Stimulated activated CD4-positive, alpha-beta T cell treated with anti-CD3 and anti-CD28 coated beads, Interleukin-4, amount 100 ng/mL, for 24 hours (primary cell): ENCODE measurements around the gene PPFIA3.
"Not testable (repeated sequence)": the region's sequence is repeated elsewhere in the genome, so short reads cannot be mapped to it uniquely, and the experiment has no call there.

ENCODE experiments used
- DNase-seq: peaks from one replicate; pipeline ENCODE4 v3.0.0-alpha.2; 2020

PPFIA3 gene

GRCh38 chr19:49150106-49150943, 31.0 kb downstream of the PPFIA3 start:
- DNase-seq = peak; percentile 29

- DNase-seq = no peak
Observed at GRCh38 chr19:49150944-49151243, 31.6 kb downstream of the PPFIA3 start.

DNA sequence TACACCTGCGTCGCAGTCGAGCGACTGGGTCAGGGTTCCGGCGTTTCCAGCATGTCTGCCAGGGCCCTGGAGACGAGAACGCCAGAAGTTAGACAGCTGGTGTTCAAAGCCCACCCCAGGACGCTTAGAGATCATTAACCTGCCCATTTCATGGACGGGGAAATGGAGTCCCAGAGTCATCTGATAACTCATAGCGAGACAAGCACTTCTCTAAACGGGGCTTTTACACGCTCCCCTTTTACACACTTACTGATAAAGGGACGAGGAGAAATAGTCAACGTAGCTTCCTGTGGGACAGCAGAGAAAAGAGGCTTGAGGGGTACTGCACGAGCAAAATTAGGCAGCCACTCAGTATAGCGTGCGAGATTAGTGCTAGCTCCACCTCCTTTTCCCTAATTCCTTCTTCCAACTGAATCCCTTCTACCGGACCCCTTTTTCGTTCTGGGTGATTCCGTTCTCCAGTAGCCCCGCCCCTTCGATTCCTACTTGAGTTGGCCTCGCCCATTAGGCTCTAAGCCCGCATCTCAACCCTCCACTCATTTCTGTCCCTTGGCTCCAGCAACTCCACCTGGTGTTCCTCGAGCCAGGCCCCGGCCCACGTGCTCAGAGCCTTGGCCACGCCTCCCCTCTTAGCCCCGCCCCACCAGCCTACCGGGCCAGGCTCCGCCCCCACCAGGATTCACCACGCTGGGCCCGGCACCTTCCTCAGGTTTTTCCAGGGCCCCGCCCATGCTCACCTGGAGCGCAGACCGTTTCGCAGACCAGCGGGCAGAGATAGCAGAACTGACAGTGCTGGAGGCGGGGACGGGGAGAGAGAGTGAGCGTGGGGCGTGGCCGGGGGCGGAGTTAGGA, 32.1 kb downstream of the PPFIA3 start:
- no peak for DNase-seq

- no peak for DNase-seq
Observed at GRCh38 chr19:49152119-49152550, 32.8 kb downstream of the PPFIA3 start.

DNA sequence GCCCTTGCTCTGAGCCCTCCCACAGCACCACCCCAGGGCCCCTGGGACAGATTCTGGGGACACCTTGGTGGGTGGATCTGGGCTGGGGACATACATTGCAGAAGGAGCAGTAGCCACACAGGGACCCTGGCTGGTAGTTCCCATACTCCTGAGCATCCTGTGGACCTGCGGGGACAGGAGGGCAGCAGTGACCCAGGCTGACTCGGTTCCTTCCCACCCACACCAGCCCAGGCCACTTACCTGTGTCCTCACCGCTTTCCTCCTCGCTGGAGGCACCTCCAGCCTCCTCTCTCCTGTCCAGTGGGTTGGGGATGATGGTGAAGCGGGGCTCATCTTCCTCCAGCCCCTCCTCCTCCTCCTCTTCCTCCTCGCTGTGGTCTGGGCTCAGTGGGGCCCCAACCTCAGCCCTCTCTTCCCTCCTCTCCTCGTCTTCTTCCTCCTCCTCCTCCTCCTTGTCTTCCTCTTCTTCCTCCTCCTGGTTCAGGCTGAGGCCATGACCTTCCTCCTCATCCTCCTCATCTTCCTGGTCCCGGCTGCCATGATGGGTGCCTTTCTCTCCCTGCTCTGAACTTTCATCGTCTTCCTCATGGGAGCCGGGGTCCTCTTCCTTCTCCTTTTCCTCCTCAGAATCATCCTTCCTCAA, 33.9 kb downstream of the PPFIA3 start:
- no peak for DNase-seq

- no peak for DNase-seq
Observed at GRCh38 chr19:49154279-49154678, 34.9 kb downstream of the PPFIA3 start.

DNA sequence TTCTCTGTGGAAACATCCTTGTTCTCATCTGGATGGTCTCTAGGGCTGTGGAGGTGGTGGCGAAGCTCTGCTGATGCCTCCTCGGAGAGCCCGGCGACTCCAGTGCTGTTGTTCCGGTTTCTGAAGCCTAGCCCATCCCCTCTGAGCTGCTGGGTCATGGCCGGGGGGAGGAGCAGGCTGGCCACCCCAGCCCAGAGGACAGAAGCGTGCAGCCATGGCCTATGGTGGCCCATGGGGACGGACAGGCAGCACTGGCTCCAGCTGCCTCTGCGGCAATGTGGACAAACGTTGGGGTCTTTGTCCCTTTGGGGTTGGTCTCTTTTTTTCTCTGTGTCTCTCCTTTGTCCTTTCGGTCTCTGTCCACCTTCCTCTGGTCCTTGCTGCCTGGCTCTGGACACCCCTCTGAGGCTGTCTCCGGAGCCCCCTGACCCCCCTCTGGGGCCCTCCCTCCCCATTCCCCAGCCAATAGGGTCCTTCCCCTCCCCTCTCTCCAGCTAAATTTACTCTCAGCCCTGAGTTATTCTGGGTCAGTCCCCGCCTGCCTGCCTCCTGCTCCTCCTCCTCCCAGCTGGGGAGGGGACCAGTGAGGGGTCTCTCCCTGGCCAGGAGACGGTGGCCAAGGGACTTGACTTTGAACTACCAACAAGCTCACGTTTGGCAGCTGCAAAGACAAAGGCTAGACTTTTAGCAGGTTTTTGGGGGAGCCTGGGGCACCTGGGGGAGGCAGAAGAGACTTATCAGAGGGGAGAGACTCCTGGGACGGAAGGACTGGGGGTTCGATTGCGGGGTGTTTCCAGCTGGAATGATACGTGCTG, 35.9 kb downstream of the PPFIA3 start, which contains the start of gene HRC:
HRC (minus strand) TSS at position 392 of the 815 bp plus-strand sequence; CDS start at position 233, 159 bp downstream.
- DNase-seq = no peak

DNA sequence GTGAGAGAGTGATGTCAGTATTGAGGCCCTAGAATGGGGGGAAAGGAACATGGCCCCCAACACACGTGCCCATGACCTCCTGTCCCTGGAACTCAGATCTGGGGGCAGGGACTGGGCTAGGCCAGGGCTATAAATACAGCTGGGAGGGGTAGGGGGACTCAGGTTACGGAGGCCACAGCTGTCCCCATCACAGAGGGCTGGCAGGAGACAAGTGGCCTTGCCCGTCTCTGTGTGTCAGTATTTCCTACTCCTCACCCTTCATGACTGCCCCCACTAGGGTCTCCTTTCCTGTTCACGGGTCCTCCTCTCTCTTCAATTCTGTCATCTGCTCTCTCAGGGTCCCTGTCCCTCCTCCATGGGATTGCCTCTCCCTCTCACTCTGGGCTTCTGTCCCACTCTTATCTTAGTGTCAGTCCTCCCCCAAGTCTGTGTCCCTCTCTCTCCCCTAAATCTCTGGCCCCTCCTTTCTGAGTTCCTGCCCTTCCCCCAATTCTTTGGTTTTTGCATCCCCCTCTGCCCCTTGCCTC, 36.5 kb downstream of the PPFIA3 start:
- no peak for DNase-seq

GRCh38 chr19:49157445-49158224, 38.3 kb downstream of the PPFIA3 start, which contains the start of gene TRPM4:
TRPM4 (plus strand) TSS chr19:49157792; CDS start chr19:49157867, 75 bp downstream.
- peak; percentile 52 for DNase-seq

DNA sequence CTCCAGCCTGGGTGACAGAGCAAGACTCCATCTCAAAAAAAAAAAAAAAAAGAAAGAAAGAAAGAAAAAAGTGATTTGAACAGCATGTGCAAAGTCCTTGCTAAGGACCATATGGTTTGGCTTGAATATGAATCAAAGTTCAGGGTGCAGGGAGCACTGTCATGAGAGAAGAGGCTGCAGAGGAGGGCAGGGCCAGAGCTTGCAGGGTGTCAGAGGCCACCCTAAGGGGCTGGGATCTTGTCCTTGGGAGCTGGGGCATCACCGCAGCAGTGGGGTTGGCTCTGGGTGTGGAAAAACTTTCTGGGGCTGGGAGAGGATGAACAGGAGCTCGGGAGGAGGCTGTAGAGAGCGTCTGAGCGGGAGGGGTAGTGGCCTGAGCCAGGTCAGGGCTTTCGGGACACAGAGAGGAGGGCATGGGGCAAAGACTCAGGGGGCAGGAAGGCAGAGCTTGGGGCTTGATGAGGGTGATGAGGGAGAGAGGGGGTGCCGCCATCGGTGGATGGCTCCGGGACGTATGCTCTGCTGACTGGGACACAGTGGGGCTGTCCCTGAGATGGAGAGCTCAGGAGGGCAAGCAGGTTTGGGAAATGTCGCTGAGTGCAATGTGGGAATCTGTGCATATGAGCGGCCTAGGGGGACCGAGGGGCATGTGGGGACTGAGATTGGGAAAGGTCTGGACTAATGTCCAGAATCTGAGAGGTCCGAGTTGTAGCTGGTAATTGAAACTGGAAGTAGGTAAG, 41.3 kb downstream of the PPFIA3 start:
- no peak for DNase-seq

GRCh38 chr19:49161987-49162386, 42.6 kb downstream of the PPFIA3 start:
- no peak for DNase-seq

DNA sequence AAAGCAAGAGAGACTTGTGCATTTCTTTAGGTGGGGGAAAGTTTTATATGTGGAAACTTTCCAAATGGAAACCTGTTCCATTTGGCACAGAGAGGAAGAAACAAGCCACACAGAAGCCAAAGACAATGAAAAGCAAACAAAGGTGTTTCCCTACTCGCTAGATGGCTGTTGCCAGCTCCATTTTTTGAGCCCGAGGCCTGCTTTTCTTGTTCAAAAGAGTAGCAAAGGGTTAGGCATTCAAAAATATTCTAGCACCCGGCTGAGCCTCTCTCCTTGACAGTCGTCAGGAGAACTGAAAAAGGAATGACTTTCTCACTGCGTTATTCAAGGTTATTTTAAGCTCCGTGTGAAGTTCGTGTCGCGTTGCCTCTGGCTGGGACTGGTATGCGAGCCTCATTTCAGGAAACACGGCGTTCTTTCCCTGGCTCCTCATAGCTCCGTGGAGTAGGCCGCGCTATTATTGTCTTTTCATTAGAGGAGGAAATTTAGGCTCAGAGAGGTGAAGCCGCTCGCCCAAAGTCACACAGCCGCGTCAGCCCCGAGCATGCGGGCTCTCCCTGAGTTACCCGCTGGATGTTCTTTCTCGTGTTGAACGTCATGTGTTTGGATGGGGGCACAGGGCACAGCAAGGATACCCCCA, 45.9 kb downstream of the PPFIA3 start:
- no peak for DNase-seq

GRCh38 chr19:49165865-49166301, 46.5 kb downstream of the PPFIA3 start:
- no peak for DNase-seq

GRCh38 chr19:49167857-49168409, 48.6 kb downstream of the PPFIA3 start:
- no peak for DNase-seq

- no peak for DNase-seq
Observed at GRCh38 chr19:49168421-49168820, 49.1 kb downstream of the PPFIA3 start.

- DNase-seq = no peak
Observed at GRCh38 chr19:49173198-49173597, 53.9 kb downstream of the PPFIA3 start.

DNA sequence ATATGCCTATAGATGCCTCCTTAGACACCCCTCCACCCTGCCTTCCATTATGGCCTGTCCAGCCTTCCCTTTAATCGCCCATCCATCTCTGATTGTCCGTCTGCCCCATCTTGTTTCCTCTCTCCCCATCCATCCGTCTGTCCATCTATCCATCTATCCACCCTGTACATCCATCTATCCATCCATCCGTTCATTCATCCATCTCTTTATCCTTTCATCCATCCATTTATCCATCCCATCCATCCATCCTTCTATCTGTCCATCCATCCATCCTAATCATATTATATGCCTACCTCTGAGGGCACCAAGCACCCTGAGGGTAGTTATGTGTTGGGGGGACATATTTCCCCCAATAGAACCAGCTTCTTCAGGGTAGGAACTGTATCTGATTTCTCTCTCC, 61.3 kb downstream of the PPFIA3 start:
- no peak for DNase-seq

GRCh38 chr19:49182010-49182847, 62.9 kb downstream of the PPFIA3 start:
- not testable (repeated sequence) for DNase-seq
